Stimulated activated CD4-positive, alpha-beta T cell treated with anti-CD3 and anti-CD28 coated beads, Interleukin-12 subunit alpha, Interleukin-12 subunit beta, amount 100 ng/mL, for 48 hours (primary cell): ENCODE data around the gene RBL2.
A peak's percentile ranks its signal among the peaks of the same experiment; 100 is the strongest.
"Not testable (repeated sequence)": the region's sequence is repeated elsewhere in the genome, so short reads cannot be mapped to it uniquely, and the experiment has no call there.

Source experiments
- DNase-seq, 3 donors: peaks; one replicate each; pipeline ENCODE4 v3.0.0-alpha.2; 2020; ENCODE audit warnings: low read depth in 2 of 3, low spot score in 1 of 3

RBL2 gene, protein sequence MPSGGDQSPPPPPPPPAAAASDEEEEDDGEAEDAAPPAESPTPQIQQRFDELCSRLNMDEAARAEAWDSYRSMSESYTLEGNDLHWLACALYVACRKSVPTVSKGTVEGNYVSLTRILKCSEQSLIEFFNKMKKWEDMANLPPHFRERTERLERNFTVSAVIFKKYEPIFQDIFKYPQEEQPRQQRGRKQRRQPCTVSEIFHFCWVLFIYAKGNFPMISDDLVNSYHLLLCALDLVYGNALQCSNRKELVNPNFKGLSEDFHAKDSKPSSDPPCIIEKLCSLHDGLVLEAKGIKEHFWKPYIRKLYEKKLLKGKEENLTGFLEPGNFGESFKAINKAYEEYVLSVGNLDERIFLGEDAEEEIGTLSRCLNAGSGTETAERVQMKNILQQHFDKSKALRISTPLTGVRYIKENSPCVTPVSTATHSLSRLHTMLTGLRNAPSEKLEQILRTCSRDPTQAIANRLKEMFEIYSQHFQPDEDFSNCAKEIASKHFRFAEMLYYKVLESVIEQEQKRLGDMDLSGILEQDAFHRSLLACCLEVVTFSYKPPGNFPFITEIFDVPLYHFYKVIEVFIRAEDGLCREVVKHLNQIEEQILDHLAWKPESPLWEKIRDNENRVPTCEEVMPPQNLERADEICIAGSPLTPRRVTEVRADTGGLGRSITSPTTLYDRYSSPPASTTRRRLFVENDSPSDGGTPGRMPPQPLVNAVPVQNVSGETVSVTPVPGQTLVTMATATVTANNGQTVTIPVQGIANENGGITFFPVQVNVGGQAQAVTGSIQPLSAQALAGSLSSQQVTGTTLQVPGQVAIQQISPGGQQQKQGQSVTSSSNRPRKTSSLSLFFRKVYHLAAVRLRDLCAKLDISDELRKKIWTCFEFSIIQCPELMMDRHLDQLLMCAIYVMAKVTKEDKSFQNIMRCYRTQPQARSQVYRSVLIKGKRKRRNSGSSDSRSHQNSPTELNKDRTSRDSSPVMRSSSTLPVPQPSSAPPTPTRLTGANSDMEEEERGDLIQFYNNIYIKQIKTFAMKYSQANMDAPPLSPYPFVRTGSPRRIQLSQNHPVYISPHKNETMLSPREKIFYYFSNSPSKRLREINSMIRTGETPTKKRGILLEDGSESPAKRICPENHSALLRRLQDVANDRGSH

DNA sequence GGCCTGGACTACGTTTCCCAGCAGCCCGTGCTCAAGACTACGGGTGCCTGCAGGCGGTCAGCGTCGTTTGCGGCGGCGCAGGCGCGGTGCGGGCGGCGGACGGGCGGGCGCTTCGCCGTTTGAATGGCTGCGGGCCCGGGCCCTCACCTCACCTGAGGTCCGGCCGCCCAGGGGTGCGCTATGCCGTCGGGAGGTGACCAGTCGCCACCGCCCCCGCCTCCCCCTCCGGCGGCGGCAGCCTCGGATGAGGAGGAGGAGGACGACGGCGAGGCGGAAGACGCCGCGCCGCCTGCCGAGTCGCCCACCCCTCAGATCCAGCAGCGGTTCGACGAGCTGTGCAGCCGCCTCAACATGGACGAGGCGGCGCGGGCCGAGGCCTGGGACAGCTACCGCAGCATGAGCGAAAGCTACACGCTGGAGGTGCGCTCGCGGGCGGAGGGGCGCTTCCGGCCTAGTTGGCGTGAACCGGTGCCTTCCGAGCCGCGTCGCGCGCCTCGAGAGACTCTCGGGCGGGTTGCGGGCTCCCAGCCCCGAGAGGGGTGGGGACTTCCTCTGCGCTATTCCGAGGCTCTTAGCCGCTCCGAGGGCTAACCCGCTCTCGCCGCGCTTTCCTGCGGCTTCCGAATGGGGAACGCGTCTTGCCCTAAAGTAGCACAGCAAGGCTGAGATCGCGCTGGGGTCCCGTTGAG is at the start of gene RBL2:
Gene RBL2 (plus strand): TSS at position 95 of the 689 bp plus-strand sequence. CDS start 86 bp downstream, at position 181.
- peak; percentile 68 to 79 (median 69) for DNase-seq

DNA sequence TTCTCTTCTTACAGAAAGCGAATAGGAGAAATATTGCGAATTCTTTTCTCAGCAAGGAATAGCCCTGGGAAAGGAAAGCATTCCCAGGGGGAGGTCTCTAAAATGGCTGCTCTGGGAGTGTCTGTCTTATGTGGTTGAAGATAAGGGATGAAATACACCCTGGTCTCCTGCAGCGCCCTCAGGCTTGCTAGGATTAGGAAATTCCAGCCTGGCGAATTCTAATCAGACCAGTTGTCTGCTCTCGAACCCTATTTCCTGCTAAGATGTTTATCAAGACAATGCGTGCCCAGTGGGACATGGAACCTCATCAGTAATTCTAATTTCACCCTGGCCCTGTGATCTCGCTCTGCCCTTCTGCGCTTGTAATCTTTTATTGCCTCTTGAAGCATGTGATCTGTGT is 49.7 kb upstream of the RBL2 start:
- DNase-seq = not testable (repeated sequence)

DNA sequence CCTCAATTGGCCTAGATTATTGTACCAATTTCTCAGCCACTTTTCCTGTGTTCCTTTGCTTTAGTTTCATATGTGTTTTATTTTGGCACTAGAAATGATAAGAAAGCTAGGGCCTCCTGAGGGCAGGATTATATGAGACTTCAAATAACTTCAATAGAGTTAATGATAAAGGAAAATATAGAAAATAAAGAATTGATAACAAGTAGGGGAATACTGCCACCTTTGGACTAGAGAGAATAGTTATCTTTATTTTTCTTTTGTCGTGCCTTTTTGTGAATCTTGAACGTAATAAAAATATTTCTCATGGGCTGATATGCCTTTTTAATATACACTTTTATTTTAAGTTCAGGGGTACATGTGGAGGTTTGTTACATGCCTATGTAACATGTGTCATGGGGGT is 29.3 kb upstream of the RBL2 start:
- DNase-seq = no peak

DNA sequence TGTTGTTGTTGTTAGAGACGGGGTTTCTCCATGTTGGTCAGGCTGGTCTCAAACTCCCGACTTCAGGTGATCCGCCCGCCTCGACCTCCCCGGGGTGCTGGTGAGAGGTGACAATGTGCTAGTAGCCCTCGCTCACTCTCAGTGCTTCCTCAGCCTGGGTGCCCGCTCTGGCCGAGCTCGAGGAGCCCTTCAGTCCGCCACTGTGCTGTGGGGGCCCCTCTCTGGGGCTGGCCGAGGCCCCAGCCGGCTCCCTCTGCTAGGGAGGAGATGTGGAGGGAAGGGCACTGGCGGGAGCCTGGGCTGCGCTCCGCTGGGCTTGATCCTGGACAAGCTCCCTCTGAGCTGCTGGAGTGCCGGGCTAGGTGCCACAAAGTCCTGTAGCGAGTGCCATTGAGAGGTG is 21.7 kb upstream of the RBL2 start:
- no peak for DNase-seq

DNA sequence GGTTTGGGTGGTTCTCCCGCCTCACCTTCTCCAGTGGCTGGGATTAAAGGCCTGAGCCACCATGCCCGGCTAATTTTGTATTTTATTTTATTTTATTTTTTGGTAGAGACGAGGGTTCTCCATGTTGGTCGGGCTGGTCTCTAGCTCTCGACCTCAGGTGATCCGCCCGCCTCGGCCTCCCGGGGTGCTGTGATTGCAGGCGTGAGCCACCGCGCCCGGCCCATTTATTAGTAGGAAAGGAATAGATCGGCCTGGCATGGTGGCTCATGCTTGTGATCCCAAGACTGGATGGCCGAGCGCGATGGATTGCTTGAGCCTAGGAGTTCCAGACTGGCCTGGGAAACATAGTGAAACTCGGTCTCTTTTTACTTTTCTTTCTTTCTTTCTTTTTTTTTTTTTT is 20.4 kb upstream of the RBL2 start:
- no peak for DNase-seq

DNA sequence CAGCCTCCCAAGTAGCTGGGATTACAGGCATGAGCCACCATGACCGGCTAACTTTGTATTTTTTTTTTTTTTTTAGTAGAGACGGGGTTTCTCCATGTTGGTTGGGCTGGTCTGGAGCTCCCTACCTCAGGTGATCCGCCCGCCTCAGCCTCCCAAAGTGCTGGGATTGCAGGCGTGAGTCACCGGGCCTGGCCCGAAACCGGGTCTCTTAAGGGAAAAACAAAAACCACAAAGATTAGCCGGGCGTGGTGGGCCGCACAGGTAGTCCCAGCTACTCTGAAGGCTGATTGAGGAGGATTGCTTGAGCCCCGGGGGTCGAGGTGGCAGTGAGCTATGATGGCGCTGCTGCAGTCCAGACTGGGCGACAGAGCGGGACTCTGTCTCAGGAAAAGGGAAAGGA is 19.9 kb upstream of the RBL2 start:
- DNase-seq = no peak

DNA sequence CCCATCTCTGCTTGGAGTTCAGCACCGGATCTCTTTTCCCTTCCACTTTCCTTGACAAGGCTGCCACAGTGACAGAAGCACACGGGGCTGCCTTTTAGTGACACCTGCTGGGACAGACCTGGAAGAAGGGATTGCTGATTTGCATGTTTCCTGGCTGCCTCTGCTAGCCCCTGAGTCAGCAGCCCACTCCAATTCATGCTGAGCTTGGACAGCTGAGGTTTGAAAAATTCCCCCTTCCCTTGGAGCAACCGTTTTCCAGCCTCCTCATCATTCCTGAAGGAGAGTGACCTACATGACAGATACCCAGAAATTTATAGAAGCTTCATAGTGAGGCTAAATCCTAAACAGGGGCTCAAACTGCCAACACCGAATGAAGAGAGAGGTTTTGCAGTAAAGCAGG is 18.8 kb upstream of the RBL2 start:
- no peak for DNase-seq

DNA sequence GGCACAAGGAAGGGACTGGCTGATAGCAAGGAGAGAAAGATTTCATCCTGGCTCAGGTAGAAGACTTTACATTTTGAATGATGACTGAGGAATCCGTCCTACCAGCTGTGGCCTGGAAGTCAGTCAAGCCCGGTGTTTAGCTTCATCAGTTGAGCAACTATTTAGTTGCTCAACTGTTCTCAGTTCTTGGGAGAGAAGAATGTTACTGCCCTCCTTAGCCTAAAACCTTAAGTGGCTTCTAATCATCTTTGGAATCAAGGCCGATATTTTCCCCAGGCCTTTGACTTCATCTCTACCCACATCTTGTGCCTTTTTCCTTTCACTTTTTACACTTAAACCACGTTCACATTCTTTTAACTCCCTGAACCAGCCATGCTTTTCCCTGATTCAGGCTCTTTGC is 17.3 kb upstream of the RBL2 start:
- DNase-seq = no peak

DNA sequence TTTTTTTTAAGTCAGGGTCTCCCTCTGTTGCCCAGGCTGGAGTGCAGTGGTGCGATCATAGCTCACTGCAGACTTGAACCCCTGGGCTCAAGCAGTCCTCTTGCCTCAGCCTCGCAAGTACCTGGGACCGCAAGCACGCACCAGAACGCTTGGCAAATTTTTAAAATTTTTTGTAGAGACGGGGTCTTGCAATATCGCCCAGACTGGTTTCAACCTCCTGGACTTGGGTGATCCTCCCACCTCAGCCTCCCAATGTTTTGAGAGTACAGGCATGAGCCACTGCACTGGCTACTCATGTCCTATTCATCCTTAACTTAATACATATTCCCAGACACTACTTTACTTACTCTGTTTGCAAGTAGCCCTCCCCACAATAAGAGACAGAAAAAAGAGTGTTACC is 16.3 kb upstream of the RBL2 start:
- DNase-seq = no peak

DNA sequence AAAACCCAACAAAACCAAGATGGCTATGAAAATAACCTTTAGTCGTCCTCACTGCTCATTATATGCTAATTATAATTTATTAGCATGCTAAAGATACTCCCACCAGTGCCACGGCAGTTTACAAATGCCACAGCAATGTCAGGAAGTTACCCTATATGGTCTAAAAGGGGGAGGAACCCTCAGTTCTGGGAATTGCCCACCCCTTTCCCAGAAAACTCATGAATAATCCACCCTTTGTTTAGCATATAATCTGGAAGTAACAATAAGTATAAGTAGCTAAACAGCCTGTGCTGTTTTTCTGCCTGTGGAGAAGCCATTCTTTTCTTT is 14.9 kb upstream of the RBL2 start:
- not testable (repeated sequence) for DNase-seq

DNA sequence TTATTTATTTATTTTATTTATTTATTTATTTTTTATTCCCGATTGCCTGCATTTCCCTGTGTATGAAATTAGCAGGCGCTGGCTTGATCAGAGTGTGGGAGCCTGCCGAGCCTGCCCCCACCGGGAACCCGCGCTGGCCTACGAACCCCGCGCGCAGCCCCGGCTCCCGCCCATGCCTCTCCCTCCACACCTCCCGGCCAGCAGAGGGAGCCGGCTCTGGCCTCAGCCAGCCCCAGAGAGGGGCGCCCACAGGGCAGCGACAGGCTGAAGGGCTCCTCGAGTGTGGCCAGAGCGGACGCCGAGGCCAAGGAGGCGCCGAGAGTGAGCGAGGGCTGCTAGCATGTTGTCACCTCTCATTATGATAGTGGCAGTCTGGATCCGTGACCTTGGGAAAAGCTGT is 13.0 kb upstream of the RBL2 start:
- DNase-seq = no peak

DNA sequence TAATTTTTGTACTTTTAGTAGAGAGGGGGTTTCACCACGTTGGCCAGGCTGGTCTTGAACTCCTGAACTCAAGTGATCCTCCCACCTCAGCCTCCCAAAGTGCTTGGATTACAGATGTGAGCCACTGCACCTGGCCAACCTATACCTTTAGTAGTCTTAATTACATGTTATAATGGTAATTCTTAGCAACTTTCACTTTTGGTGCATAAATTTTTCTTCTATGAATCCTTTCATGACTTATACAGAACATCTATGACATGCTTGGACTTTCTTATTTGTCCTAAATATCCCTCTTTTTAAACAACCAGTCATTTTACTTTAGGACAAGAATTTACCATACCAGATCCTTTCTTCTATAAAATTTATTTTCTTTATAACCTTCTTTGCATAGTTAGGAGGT is 10.3 kb upstream of the RBL2 start:
- DNase-seq = not testable (repeated sequence)

DNA sequence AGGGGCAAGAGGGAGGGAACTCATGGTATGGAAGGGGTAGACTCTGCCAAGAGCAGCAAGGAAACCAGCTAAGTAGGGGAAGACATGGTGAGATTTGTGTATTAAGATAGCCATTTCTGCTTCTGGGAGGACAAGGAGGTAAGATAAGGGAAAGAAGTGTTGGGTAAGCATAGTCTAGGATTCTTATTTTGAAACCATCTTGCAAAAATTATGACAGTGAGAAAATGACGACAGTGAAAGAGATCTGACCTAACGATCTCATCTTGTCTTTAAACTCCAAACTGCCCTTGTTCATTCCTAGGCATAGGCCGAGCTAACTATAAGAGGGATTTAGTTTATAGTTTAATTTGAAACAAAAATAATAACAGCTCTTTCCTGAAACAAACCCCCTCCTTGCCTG is 5.6 kb upstream of the RBL2 start:
- no peak for DNase-seq

DNA sequence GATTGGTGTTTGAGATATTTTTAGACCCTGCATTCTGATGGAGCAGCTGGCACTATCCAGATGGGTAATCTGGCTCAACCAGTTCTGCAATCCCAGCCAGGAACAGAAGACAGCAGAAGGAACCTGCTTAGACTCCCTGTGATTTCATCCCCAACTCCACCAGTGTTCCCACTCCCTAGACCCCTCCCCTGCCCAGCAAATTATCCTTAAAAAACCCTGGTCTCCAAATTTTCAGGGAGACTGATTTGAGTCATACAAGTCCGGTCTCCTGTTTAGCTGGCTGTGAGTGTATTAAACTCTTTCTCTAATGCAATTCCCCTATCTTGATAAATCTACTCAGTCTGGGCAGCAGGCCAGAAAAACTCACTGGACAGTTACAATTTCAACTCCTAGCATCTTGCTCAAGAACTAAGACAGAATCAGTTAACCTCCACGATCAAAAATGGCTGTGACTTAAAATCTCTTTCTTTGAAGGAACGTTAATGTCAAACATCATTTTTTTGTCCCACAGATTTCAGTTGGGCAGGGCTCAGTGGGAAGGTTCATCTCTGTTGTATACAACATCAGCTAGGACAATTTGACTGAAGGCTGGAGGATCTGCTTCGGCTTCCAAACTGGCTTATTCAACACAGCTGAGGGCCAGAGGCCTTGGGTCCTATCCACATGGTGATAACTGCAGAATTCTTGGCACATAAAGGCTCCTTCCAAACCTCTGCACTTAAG is 4.9 kb upstream of the RBL2 start:
- no peak for DNase-seq

DNA sequence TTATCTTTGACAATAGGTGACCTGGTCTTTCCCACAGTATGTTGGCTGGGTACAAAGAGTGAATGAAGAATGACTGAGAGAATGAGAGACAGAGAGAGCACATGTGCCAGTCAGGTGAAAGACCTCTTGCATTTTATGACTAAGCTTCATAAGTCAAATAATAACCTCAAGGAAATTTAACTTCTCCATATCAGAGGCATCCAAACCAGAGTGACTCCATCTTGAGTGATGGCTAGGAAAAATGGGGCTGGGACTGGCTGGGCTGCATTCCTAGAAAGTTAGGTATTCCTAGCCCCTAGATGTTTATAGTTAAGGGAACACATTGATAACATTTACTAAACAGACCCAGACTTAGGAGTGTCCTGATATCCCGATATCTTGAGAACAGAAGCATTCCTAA is 3.9 kb upstream of the RBL2 start:
- no peak for DNase-seq

DNA sequence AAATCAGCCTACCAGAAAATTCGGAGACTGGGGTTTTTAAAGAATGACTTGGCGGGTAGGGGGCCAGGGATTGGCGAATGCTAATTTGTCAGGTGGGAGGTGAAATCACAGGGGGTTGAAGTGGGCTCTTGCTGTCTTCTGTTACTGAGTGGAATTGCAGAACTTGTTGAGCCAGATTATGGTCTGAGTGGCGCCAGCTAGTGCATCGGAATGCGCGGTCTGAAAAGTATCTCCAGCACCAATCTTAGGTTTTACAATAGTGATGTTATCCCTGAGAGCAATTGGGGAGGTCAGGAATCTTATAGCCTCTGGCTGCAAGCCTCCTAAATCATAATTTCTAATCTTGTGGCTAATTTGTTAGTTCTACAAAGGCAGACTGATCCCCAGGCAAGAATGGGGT is 762 bp upstream of the RBL2 start:
- no peak for DNase-seq

DNA sequence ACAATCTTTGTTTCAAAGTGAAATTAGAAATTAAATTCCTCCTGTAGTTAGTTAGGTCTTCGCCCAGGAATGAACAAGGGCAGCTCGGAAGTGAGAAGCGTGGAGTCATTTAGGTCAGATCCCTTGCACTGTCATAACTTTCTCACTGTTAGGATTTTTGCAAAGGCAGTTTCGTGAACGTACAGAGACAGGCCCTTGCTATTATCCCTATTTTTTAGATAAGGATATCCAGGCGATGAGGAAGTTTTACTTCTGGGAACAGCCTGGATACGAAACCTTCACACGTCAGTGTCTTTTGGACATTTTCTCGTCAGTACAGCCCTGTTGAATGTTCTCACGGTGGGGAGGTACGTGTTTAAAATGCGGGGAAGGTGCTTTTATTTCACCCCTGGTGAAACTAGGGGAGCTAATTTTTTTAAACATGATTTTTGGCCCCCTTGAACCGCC is 318 bp upstream of the RBL2 start:
- DNase-seq = no peak

DNA sequence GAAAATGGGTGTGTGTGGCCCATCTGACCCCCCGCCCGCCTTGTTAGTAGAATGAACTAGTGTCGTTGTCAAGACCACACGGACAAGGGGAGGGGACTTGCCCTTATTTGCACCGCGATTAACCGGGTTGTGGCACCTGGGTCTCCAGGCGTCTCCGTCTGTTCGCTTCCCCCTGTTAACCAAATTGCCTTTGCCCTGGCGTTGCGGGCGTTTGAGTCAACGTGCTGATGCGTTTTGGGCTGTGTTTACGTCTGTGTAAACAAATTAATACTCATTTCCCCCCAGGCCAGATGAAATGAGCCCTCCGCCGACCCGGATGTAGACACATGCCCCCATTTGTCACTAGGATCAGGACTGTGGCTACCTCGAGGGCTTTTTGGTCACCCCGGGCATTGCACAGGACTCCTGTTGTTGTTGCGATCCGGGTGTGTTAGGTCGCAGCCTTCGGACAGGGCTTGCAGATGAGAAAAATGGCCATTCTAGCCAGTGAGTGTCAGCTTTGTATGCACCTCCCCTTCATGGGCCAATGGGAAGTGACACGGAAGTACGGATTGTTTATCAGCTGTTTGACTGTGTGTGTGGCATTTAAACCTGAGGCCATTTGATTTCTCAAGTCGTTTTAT is 906 bp downstream of the RBL2 start:
- DNase-seq = peak; percentile 25 to 34 (median 29)

DNA sequence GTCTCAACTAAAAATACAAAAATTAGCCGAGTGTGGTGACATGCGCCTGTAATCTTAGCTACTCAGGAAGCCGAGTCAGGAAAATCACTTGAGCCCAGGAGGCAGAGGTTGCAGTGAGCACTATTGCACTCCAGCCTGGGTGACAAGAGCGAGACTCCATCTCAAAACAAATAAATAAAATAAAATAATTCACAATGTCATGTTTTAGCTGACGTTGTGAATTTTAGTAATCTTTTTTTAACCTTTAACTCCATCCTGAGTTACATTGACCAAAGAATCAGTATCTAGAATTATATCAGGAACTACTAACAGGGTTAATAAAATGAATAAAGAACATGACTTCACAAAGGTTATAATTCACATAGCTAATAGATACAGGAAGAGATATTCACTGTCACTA is 5.9 kb downstream of the RBL2 start:
- no peak for DNase-seq

DNA sequence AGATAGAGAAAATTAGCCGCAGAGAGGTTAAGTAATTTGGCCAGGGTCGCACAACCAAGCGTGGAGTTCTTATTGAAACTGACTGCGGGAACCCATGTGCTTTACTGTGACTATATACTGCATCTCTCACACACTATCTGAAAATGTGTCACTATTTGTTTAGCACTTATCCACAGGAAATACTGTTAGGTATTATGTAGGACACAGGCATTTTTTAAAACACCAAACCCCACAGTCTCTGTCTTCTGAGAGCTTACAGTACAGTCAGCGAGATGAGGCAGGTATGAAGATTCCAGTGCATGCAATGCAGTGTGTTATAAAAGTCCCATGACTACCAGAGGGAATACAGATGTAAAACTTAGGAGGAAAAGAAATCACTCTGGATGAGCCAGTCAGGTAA is 11.3 kb downstream of the RBL2 start:
- no peak for DNase-seq
